WTC11 (cell line): ENCODE measurements around the gene VASH1. TPM values are rescaled to one million over a fixed set of nuclear protein-coding genes. Genes with fewer than 3 reads are reported as not detected.

Experiments
- ATAC-seq: fragments of 200-7000 bp; cut with Tn5 transposase; 2 replicates; pipeline ENCODE4 v1.10.0; 2021; ENCODE audit warnings: mild to moderate bottlenecking, moderate library complexity
- CTCF ChIA-PET: fragments of 300-600 bp; sonication (Branson Sonifier 250); formaldehyde crosslinking; loops from one replicate; lab custom pipeline; 2021; ENCODE audit warnings: antibody characterized with exemption; lab: Charles Lee
- POLR2A ChIA-PET: fragments of 350-600 bp; sonication (Branson Sonifier 250); formaldehyde crosslinking; loops from one replicate; lab custom pipeline; 2021; ENCODE audit warnings: antibody characterized with exemption; lab: Charles Lee
- DNase-seq: peaks from one replicate; pipeline ENCODE4 v3.0.0; 2021; ENCODE audit warnings: low spot score
- H3K27ac Mint-ChIP-seq: 2 replicates; pipeline ENCODE4 v1.8.0; 2021; ENCODE audit warnings: mixed read lengths
- H3K27me3 Mint-ChIP-seq: 2 replicates; pipeline ENCODE4 v1.8.0; 2021; ENCODE audit warnings: low read depth, mild to moderate bottlenecking, moderate library complexity, mixed read lengths
- H3K36me3 Mint-ChIP-seq: 2 replicates; pipeline ENCODE4 v1.8.0; 2021; ENCODE audit warnings: mixed read lengths
- H3K4me1 Mint-ChIP-seq: 2 replicates; pipeline ENCODE4 v1.8.0; 2022; ENCODE audit warnings: mixed read lengths
- H3K4me3 Mint-ChIP-seq: 2 replicates; pipeline ENCODE4 v1.8.0; 2021; ENCODE audit warnings: mild to moderate bottlenecking, moderate library complexity, mixed read lengths
- H3K9me3 Mint-ChIP-seq: 2 replicates; pipeline ENCODE4 v1.8.0; 2021; ENCODE audit warnings: mixed read lengths
- AFF4 ChIP-seq: sonication (generic); formaldehyde crosslinking; IDR thresholded peaks from 2 replicates; pipeline ENCODE4 v1.8.1; 2023; ENCODE audit warnings: mild to moderate bottlenecking, missing genetic modification reagents, borderline replicate concordance
- AR ChIP-seq: fragments of 250-450 bp; sonication (Bioruptor Pico); IDR thresholded peaks from 2 replicates; pipeline ENCODE4 v1.9.0; 2021; ENCODE audit warnings: mild to moderate bottlenecking
- ATF1 ChIP-seq: sonication (generic); formaldehyde crosslinking; IDR thresholded peaks from 2 replicates; pipeline ENCODE4 v1.8.1; 2023; ENCODE audit warnings: mild to moderate bottlenecking, moderate library complexity, missing genetic modification reagents
- CDX4 ChIP-seq: fragments of 250-450 bp; sonication (Bioruptor Pico); IDR thresholded peaks from 2 replicates; pipeline ENCODE4 v1.9.0; 2021; ENCODE audit warnings: moderate library complexity, mild to moderate bottlenecking, inconsistent platforms, borderline replicate concordance
- E2F5 ChIP-seq: sonication (generic); formaldehyde crosslinking; IDR thresholded peaks from 2 replicates; pipeline ENCODE4 v1.8.1; 2022; ENCODE audit warnings: mild to moderate bottlenecking, moderate library complexity, missing genetic modification reagents
- ERG ChIP-seq: fragments of 250-450 bp; sonication (Bioruptor Pico); IDR thresholded peaks from 2 replicates; pipeline ENCODE4 v1.8.0; 2021; ENCODE audit warnings: mild to moderate bottlenecking
- ESRRA ChIP-seq: sonication (generic); formaldehyde crosslinking; IDR thresholded peaks from 2 replicates; pipeline ENCODE4 v1.8.1; 2022; ENCODE audit warnings: mild to moderate bottlenecking, missing genetic modification reagents, borderline replicate concordance
- ETV6 ChIP-seq: sonication (generic); formaldehyde crosslinking; IDR thresholded peaks from 2 replicates; pipeline ENCODE4 v1.8.1; 2022; ENCODE audit warnings: mild to moderate bottlenecking, missing genetic modification reagents
- FOXP4 ChIP-seq: sonication (generic); formaldehyde crosslinking; IDR thresholded peaks from 2 replicates; pipeline ENCODE4 v1.8.0; 2022; ENCODE audit warnings: mild to moderate bottlenecking, missing genetic modification reagents
- GABPB1 ChIP-seq: sonication (generic); formaldehyde crosslinking; IDR thresholded peaks from 2 replicates; pipeline ENCODE4 v1.8.1; 2023; ENCODE audit warnings: mild to moderate bottlenecking, missing genetic modification reagents
- HMGA2 ChIP-seq: fragments of 250-450 bp; sonication (Bioruptor Pico); IDR thresholded peaks from 2 replicates; pipeline ENCODE4 v1.4.0; 2021; ENCODE audit warnings: mild to moderate bottlenecking, moderate library complexity
- NR1H2 ChIP-seq: sonication (generic); formaldehyde crosslinking; IDR thresholded peaks from 2 replicates; pipeline ENCODE4 v1.9.0; 2021; ENCODE audit warnings: mild to moderate bottlenecking, moderate library complexity, missing genetic modification reagents
- NR2C2 ChIP-seq: sonication (generic); formaldehyde crosslinking; IDR thresholded peaks from 2 replicates; pipeline ENCODE4 v1.8.0; 2022; ENCODE audit warnings: mild to moderate bottlenecking, missing genetic modification reagents
- PREB ChIP-seq: sonication (generic); formaldehyde crosslinking; IDR thresholded peaks from 2 replicates; pipeline ENCODE4 v1.8.1; 2022; ENCODE audit warnings: mild to moderate bottlenecking, missing genetic modification reagents, moderate library complexity, borderline replicate concordance
- PRRX2 ChIP-seq: fragments of 250-450 bp; sonication (Bioruptor Pico); IDR thresholded peaks from 2 replicates; pipeline ENCODE4 v1.8.0; 2021; ENCODE audit warnings: mild to moderate bottlenecking
- TEAD1 ChIP-seq: sonication (generic); formaldehyde crosslinking; IDR thresholded peaks from 2 replicates; pipeline ENCODE4 v1.8.0; 2022; ENCODE audit warnings: mild to moderate bottlenecking, missing genetic modification reagents
- ZBTB21 ChIP-seq: sonication (generic); formaldehyde crosslinking; IDR thresholded peaks from 2 replicates; pipeline ENCODE4 v1.8.1; 2023; ENCODE audit warnings: mild to moderate bottlenecking, missing genetic modification reagents, borderline replicate concordance
- ZNF219 ChIP-seq: sonication (generic); formaldehyde crosslinking; IDR thresholded peaks from 2 replicates; pipeline ENCODE4 v1.8.0; 2023; ENCODE audit warnings: missing genetic modification reagents, mild to moderate bottlenecking, borderline replicate concordance
- ZSCAN18 ChIP-seq: fragments of 250-450 bp; sonication (Bioruptor Pico); IDR thresholded peaks from 2 replicates; pipeline ENCODE4 v2.1.2; 2022; ENCODE audit warnings: mild to moderate bottlenecking, moderate library complexity
- total RNA-seq: library from RNA; stranded (reverse); gene quantifications from 3 replicates; pipeline ENCODE4 v1.2.3, GENCODE V29; 2021

VASH1 gene
- total RNA-seq, 1 experiment from 2014 or later = 7.2 TPM

GRCh38 chr14:76782885-76783566 is 21.8 kb downstream of the VASH1 start (continued):
- TF ChIP-seq ESRRA (CRISPR knock-in tag) = no peak
- no peak for TF ChIP-seq ATF1
- no peak for TF ChIP-seq AR
- no peak for TF ChIP-seq PRRX2
- TF ChIP-seq ETV6 (CRISPR knock-in tag) = no peak
- no peak for TF ChIP-seq ZNF219
- TF ChIP-seq E2F5 (CRISPR knock-in tag) = no peak
- TF ChIP-seq CDX4 (CRISPR knock-in tag) = no peak
- no peak for TF ChIP-seq TEAD1 (CRISPR knock-in tag)
- no peak for TF ChIP-seq GABPB1
- no peak for TF ChIP-seq HMGA2
- no peak for TF ChIP-seq NR2C2 (CRISPR knock-in tag)
- no peak for TF ChIP-seq PREB (CRISPR knock-in tag)

GRCh38 chr14:76784266-76784874 is 23.1 kb downstream of the VASH1 start:
- TF ChIP-seq NR1H2 (CRISPR knock-in tag) (no peak), AFF4 (CRISPR knock-in tag) (no peak), ERG (CRISPR knock-in tag) (no peak), FOXP4 (no peak), ZBTB21 (no peak), ZSCAN18 (CRISPR knock-in tag) (no peak)
- H3K27me3 Mint-ChIP-seq = peaks cover 2% of the 10 kb centered on the region; the same call in 1 of the 2 replicates
- no peaks in the 10 kb centered on the region for H3K9me3 Mint-ChIP-seq
- ChIA-PET CTCF (interaction anchor here (0.6 to 3.8 kb wide), 42 partner anchors 9 to 878 kb away, joined by 3 to 124 read pairs (median 6); partner anchors contain the start of genes ANGEL1 and VASH1), POLR2A (interaction anchor here (0.5 kb wide), 1 partner anchor 256 kb away, joined by 6 read pairs; no protein-coding TSS in a partner anchor)
- no peak overlapping the region for H3K4me3 Mint-ChIP-seq
- H3K36me3 Mint-ChIP-seq = peaks cover 23% of the 10 kb centered on the region
- DNase-seq = no peak
- H3K27ac Mint-ChIP-seq = no peak overlapping the region
- H3K4me1 Mint-ChIP-seq = peaks cover 3% of the 10 kb centered on the region; the same call in 1 of the 2 replicates
- no peak for ATAC-seq
